CD4-positive, alpha-beta T cell (primary cell): Measurements from ENCODE around the gene TMEM44. TPM values are rescaled to one million over a fixed set of nuclear protein-coding genes. Genes with fewer than 3 reads are reported as not detected.

Experiments
- ATAC-seq: fragments of 200-7000 bp; cut with Tn5 transposase; one replicate; pipeline ENCODE4 v1.10.0; 2022; ENCODE audit warnings: mild to moderate bottlenecking; ENCODE audit not compliant: poor library complexity
- CTCF ChIA-PET: fragments of 350-600 bp; sonication (Branson Sonifier 250); formaldehyde crosslinking; loops from one replicate; lab custom pipeline; 2021; ENCODE audit warnings: antibody characterized with exemption, inconsistent platforms; lab: Charles Lee
- POLR2A ChIA-PET: fragments of 350-600 bp; sonication (Branson Sonifier 250); formaldehyde crosslinking; loops from one replicate; lab custom pipeline; 2021; ENCODE audit warnings: antibody characterized with exemption, inconsistent platforms; lab: Charles Lee
- DNase-seq, 14 experiments: peaks; one replicate each; pipeline ENCODE4 v3.0.0-alpha.2; 2013 to 2020; ENCODE audit warnings: mixed read lengths in 2 of 14
- H3K27ac ChIP-seq, 2 donors: one replicate each; pipeline versions ENCODE4 v1.5.1 to v1.7.0; 2013; ENCODE audit warnings: low read length in 2 of 2, low read depth in 1 of 2, mild to moderate bottlenecking in 1 of 2
- H3K27me3 ChIP-seq, 2 experiments: 1 replicate in 1 of 2; 2 replicates in 1 of 2; pipeline versions ENCODE4 v1.6.1 to v1.7.0; 2013; ENCODE audit warnings: low read length in 2 of 2, control low read depth in 1 of 2, mild to moderate bottlenecking in 1 of 2, moderate library complexity in 1 of 2; ENCODE audit not compliant: insufficient read depth in 2 of 2, control insufficient read depth in 1 of 2
- H3K36me3 ChIP-seq: one replicate; pipeline ENCODE4 v1.6.1; 2013; ENCODE audit warnings: low read length, control low read depth; ENCODE audit not compliant: insufficient read depth
- H3K4me1 ChIP-seq: one replicate; pipeline ENCODE4 v1.6.1; 2013; ENCODE audit warnings: low read length, control low read depth; ENCODE audit not compliant: insufficient read depth
- H3K4me3 ChIP-seq: one replicate; pipeline ENCODE4 v1.5.1; 2013; ENCODE audit warnings: mild to moderate bottlenecking, low read length, moderate library complexity
- H3K9me3 ChIP-seq, 2 experiments: 1 replicate in 1 of 2; 2 replicates in 1 of 2; pipeline versions ENCODE4 v1.6.1 to v1.7.0; 2013; ENCODE audit warnings: low read length in 2 of 2, mild to moderate bottlenecking in 2 of 2, control low read depth in 1 of 2, moderate library complexity in 1 of 2; ENCODE audit not compliant: control insufficient read depth in 1 of 2, insufficient read depth in 1 of 2
- H3K27ac Mint-ChIP-seq: one replicate; pipeline ENCODE4 v1.8.0; 2020; ENCODE audit warnings: mixed read lengths
- H3K27me3 Mint-ChIP-seq: one replicate; pipeline ENCODE4 v1.8.0; 2021; ENCODE audit warnings: mixed read lengths
- H3K36me3 Mint-ChIP-seq: one replicate; pipeline ENCODE4 v1.8.0; 2021; ENCODE audit warnings: low read depth, mixed read lengths
- H3K4me1 Mint-ChIP-seq: one replicate; pipeline ENCODE4 v1.8.0; 2021; ENCODE audit warnings: low read depth, mixed read lengths
- H3K4me3 Mint-ChIP-seq: one replicate; pipeline ENCODE4 v1.8.0; 2020; ENCODE audit warnings: mild to moderate bottlenecking, mixed read lengths
- H3K9me3 Mint-ChIP-seq: one replicate; pipeline ENCODE4 v1.8.0; 2020; ENCODE audit warnings: mixed read lengths
- CTCF ChIP-seq: fragments of 200-600 bp; IDR thresholded peaks from one replicate; pipeline ENCODE4 v1.8.0; 2022; ENCODE audit warnings: antibody characterized with exemption, mild to moderate bottlenecking
- intact Hi-C, 2 experiments: fragments of 100-400 bp; cut with DNase I in 1 of 2; cut with micrococcal nuclease in 1 of 2; formaldehyde crosslinking; loops; one replicate each; pipeline versions ENCODE4 v1.15.1 to v1.9.0; 2023 to 2025; cut with DNase I, micrococcal nuclease
- total RNA-seq, 174 experiments: library from RNA in 2 of 174; stranded (reverse) in 2 of 174; gene quantifications; one replicate each; pipeline ENCODE4 v1.2.3 and lab custom pipeline; 2021 to 2026

The TMEM44 gene
- total RNA-seq, 2 experiments from 2014 or later = 0.98 to 1.1 TPM

GRCh38 chr3:194592798-194593752 is 40.1 kb downstream of the TMEM44 start:
- no peak overlapping the region for H3K4me3 Mint-ChIP-seq
- TF ChIP-seq CTCF = no peak
- no peaks in the 10 kb centered on the region for H3K9me3 Mint-ChIP-seq
- no peaks in the 10 kb centered on the region for H3K36me3 Mint-ChIP-seq
- intact Hi-C loops = no loop called here
- H3K27ac Mint-ChIP-seq = no peak overlapping the region
- CTCF ChIA-PET = interaction anchor here (1.5 kb wide), 1 partner anchor 121 kb away, joined by 5 read pairs; no protein-coding TSS in a partner anchor
- Histone ChIP-seq H3K36me3 (no peaks in the 10 kb centered on the region), H3K27me3 (no peaks in the 10 kb centered on the region), H3K4me1 (no peaks in the 10 kb centered on the region), H3K27ac (no peak overlapping the region), H3K9me3 (peaks cover 0 to 3% of the 10 kb centered on the region in 2 experiments), H3K4me3 (no peak overlapping the region)
- ATAC-seq = no peak
- H3K4me1 Mint-ChIP-seq = peaks cover 6% of the 10 kb centered on the region
- no peak for DNase-seq
- H3K27me3 Mint-ChIP-seq = no peaks in the 10 kb centered on the region
- POLR2A ChIA-PET = interaction anchor here (3.7 kb wide), 1 partner anchor 9 kb away, joined by 29 read pairs; no protein-coding TSS in a partner anchor

- Mint-ChIP-seq H3K4me3 (no peak overlapping the region), H3K36me3 (peaks cover 9% of the 10 kb centered on the region), H3K27ac (no peak overlapping the region), H3K4me1 (peaks cover 14% of the 10 kb centered on the region), H3K9me3 (peaks cover 10% of the 10 kb centered on the region), H3K27me3 (no peaks in the 10 kb centered on the region)
- ChIA-PET POLR2A (interaction anchor here (0.7 to 1.1 kb wide), 2 partner anchors 103 to 247 kb away, joined by 3 read pairs; no protein-coding TSS in a partner anchor), CTCF (interaction anchor here (1.4 kb wide), 1 partner anchor 117 kb away, joined by 3 read pairs; no protein-coding TSS in a partner anchor)
- peaks cover 7% of the 10 kb centered on the region for H3K4me1 ChIP-seq
- H3K36me3 ChIP-seq = no peaks in the 10 kb centered on the region
- DNase-seq = no peak
- H3K27ac ChIP-seq = no peak overlapping the region
- no peak for TF ChIP-seq CTCF
- H3K27me3 ChIP-seq = no peaks in the 10 kb centered on the region
- no peak for ATAC-seq
- intact Hi-C loops = loop anchor here in 1 of 2 experiments (10.0 kb wide), 1 partner anchor 994 kb away; the partner anchor contains the start of gene OPA1
- H3K9me3 ChIP-seq = peaks cover 0 to 19% of the 10 kb centered on the region in 2 experiments
- no peak overlapping the region for H3K4me3 ChIP-seq
Observed at GRCh38 chr3:194588741-194589140, 44.5 kb downstream of the TMEM44 start.

- Mint-ChIP-seq H3K27ac (no peak overlapping the region), H3K27me3 (no peaks in the 10 kb centered on the region), H3K9me3 (peaks cover 10% of the 10 kb centered on the region), H3K4me3 (no peak overlapping the region), H3K4me1 (peaks cover 15% of the 10 kb centered on the region), H3K36me3 (peaks cover 9% of the 10 kb centered on the region)
- no peak for ATAC-seq
- no peak for TF ChIP-seq CTCF
- Histone ChIP-seq H3K9me3 (peaks cover 0 to 19% of the 10 kb centered on the region in 2 experiments), H3K4me3 (no peak overlapping the region), H3K4me1 (peaks cover 11% of the 10 kb centered on the region), H3K27me3 (no peaks in the 10 kb centered on the region), H3K27ac (no peak overlapping the region), H3K36me3 (no peaks in the 10 kb centered on the region)
- intact Hi-C loops = loop anchor here in 1 of 2 experiments (10.0 kb wide), 1 partner anchor 993 kb away; the partner anchor contains the start of gene OPA1
- CTCF ChIA-PET = interaction anchor here (1.4 kb wide), 1 partner anchor 116 kb away, joined by 3 read pairs; no protein-coding TSS in a partner anchor
- no peak for DNase-seq
- POLR2A ChIA-PET = interaction anchor here (1.1 kb wide), 1 partner anchor 102 kb away, joined by 3 read pairs; no protein-coding TSS in a partner anchor
Observed at GRCh38 chr3:194588236-194588635, 45.0 kb downstream of the TMEM44 start.
